Erythroblast (primary cell): ENCODE data around the gene UBXN11.

Experiments
- GATA1 ChIP-seq: IDR thresholded peaks from 2 replicates; pipeline ENCODE4 v1.6.1; 2011; ENCODE audit warnings: low read depth, mild to moderate bottlenecking, control low read depth, low read length, moderate library complexity
- POLR2A ChIP-seq: IDR thresholded peaks from 2 replicates; pipeline ENCODE4 v1.6.1; 2011; ENCODE audit warnings: mild to moderate bottlenecking, low read length

GRCh38 chr1:26350343-26350700 is 43.9 kb upstream of the UBXN11 start:
- TF ChIP-seq POLR2A (no peak), GATA1 (no peak)
